ENCODE results near the gene HEG1. TPM values are rescaled to one million over a fixed set of nuclear protein-coding genes. Genes with fewer than 3 reads are reported as not detected.

Gene HEG1
- polyA plus RNA-seq, 3 donors = 0.28 to 4.2 (median 0.69) TPM

- Histone ChIP-seq H3K9me3 (replicated peaks in 1 of 2; ENCODE audit: control insufficient read depth in 1 of 2, insufficient read depth in 1 of 2, low read length in 2 of 2) (no peaks in the 10 kb centered on the region), H3K27me3 (ENCODE audit: control insufficient read depth in 2 of 2, insufficient read depth in 2 of 2, low read length in 2 of 2) (no peaks in the 10 kb centered on the region), H4K20me1 (ENCODE audit: insufficient read depth, low read length) (no peaks in the 10 kb centered on the region), H3K79me2 (ENCODE audit: insufficient read depth, low read length) (no peaks in the 10 kb centered on the region), H3K36me3 (replicated peaks in 1 of 2; ENCODE audit: control insufficient read depth in 1 of 2, insufficient read depth in 2 of 2, low read length in 2 of 2) (peaks cover 0 to 72% of the 10 kb centered on the region in 2 donors), H3K4me1 (ENCODE audit: control insufficient read depth in 1 of 2, insufficient read depth in 2 of 2, low read length in 2 of 2) (no peaks in the 10 kb centered on the region), H3K4me3 (replicated peaks in 1 of 3; ENCODE audit: low read depth in 2 of 3, low read length in 3 of 3) (no peak overlapping the region), H2AFZ (ENCODE audit: insufficient read depth, low read depth, low read length, poor library complexity, severe bottlenecking) (no peak overlapping the region), H3K27ac (ENCODE audit: low read depth in 1 of 2, low read length in 2 of 2) (no peak overlapping the region), H3K4me2 (replicated peaks; ENCODE audit: extremely low read depth, low read length, poor library complexity, severe bottlenecking) (no peak overlapping the region), H3K9ac (ENCODE audit: insufficient read depth, low read length, poor library complexity, severe bottlenecking) (no peak overlapping the region)
- WGBS (ENCODE audit: insufficient coverage) = 93% methylated on average over 18 of the region's 19 CpGs
- intact Hi-C loops (cut with micrococcal nuclease) = no loop called here
- H3K27ac Mint-ChIP-seq = no peak overlapping the region
- peaks cover 0 to 2% (median 0%) of the 10 kb centered on the region in 7 donors for H3K9me3 Mint-ChIP-seq
- H3K4me3 Mint-ChIP-seq = no peak overlapping the region
- DNase-seq = no peak
- peaks cover 50 to 58% of the 10 kb centered on the region in 2 donors for H3K36me3 Mint-ChIP-seq
- no peaks in the 10 kb centered on the region for H3K27me3 Mint-ChIP-seq (ENCODE audit: low read depth in 3 of 3)
- no peak for TF ChIP-seq CTCF (IDR thresholded peaks at IDR 0.05)
- H3K4me1 Mint-ChIP-seq = no peaks in the 10 kb centered on the region
These were observed 41.1 kb downstream of the HEG1 start for GRCh38 chr3:125014570-125015179.

- H3K79me2 ChIP-seq (ENCODE audit: insufficient read depth, low read length) = no peaks in the 10 kb centered on the region
- no peaks in the 10 kb centered on the region for H3K9me3 ChIP-seq (replicated peaks in 1 of 2; ENCODE audit: control insufficient read depth in 1 of 2, insufficient read depth in 1 of 2, low read length in 2 of 2)
- no peaks in the 10 kb centered on the region for H3K27me3 Mint-ChIP-seq (ENCODE audit: low read depth in 3 of 3)
- no peak overlapping the region for H2AFZ ChIP-seq (ENCODE audit: insufficient read depth, low read depth, low read length, poor library complexity, severe bottlenecking)
- H3K27ac ChIP-seq (ENCODE audit: low read depth in 1 of 2, low read length in 2 of 2) = no peak overlapping the region
- DNase-seq = no peak
- peaks cover 0 to 76% of the 10 kb centered on the region in 2 donors for H3K36me3 ChIP-seq (replicated peaks in 1 of 2; ENCODE audit: control insufficient read depth in 1 of 2, insufficient read depth in 2 of 2, low read length in 2 of 2)
- peaks cover 0 to 2% (median 0%) of the 10 kb centered on the region in 7 donors for H3K9me3 Mint-ChIP-seq
- H4K20me1 ChIP-seq (ENCODE audit: insufficient read depth, low read length) = no peaks in the 10 kb centered on the region
- intact Hi-C loops (cut with micrococcal nuclease) = no loop called here
- no peaks in the 10 kb centered on the region for H3K4me1 ChIP-seq (ENCODE audit: control insufficient read depth in 1 of 2, insufficient read depth in 2 of 2, low read length in 2 of 2)
- TF ChIP-seq CTCF (IDR thresholded peaks at IDR 0.05) = no peak
- peaks cover 46 to 51% of the 10 kb centered on the region in 2 donors for H3K36me3 Mint-ChIP-seq
- no peaks in the 10 kb centered on the region for H3K4me1 Mint-ChIP-seq
- 73% methylated on average over 1 of the region's 1 CpG for WGBS (ENCODE audit: insufficient coverage)
- H3K27ac Mint-ChIP-seq = no peak overlapping the region
- H3K27me3 ChIP-seq (ENCODE audit: control insufficient read depth in 2 of 2, insufficient read depth in 2 of 2, low read length in 2 of 2) = no peaks in the 10 kb centered on the region
- H3K4me3 Mint-ChIP-seq = no peak overlapping the region
- no peak overlapping the region for H3K4me3 ChIP-seq (replicated peaks in 1 of 3; ENCODE audit: low read depth in 2 of 3, low read length in 3 of 3)
- H3K4me2 ChIP-seq (replicated peaks; ENCODE audit: extremely low read depth, low read length, poor library complexity, severe bottlenecking) = no peak overlapping the region
- no peak overlapping the region for H3K9ac ChIP-seq (ENCODE audit: insufficient read depth, low read length, poor library complexity, severe bottlenecking)
These were observed 42.7 kb downstream of the HEG1 start for GRCh38 chr3:125013095-125013494.

Data from CD14-positive monocyte (primary cell).